GM21576 (cell line): ENCODE data around the gene SLC22A1.
"Not testable (repeated sequence)": the region's sequence is repeated elsewhere in the genome, so short reads cannot be mapped to it uniquely, and the experiment has no call there.

Source experiments
- ATAC-seq: cut with Tn5 transposase; IDR thresholded peaks from one replicate; pipeline ENCODE4 v1.9.1; 2021; ENCODE audit warnings: mild to moderate bottlenecking, moderate library complexity; ENCODE audit not compliant: unreplicated experiment

Gene SLC22A1

GRCh38 chr6:160121981-160122380 lies 366 bp downstream of the SLC22A1 start:
- no peak for ATAC-seq

- no peak for ATAC-seq
Measured at GRCh38 chr6:160122744-160123143, 1.1 kb downstream of the SLC22A1 start.

- ATAC-seq: no peak
Measured at GRCh38 chr6:160124007-160124406, 2.4 kb downstream of the SLC22A1 start.

GRCh38 chr6:160124605-160125004 lies 3.0 kb downstream of the SLC22A1 start:
- ATAC-seq: no peak

GRCh38 chr6:160125105-160125504 lies 3.5 kb downstream of the SLC22A1 start:
- ATAC-seq: not testable (repeated sequence)

GRCh38 chr6:160127270-160128124 lies 5.9 kb downstream of the SLC22A1 start:
- ATAC-seq: no peak

- no peak for ATAC-seq
Measured at GRCh38 chr6:160128125-160128683, 6.6 kb downstream of the SLC22A1 start.

GRCh38 chr6:160128879-160129516 lies 7.4 kb downstream of the SLC22A1 start:
- no peak for ATAC-seq

- no peak for ATAC-seq
Measured at GRCh38 chr6:160129881-160130615, 8.4 kb downstream of the SLC22A1 start.

GRCh38 chr6:160130729-160131484 lies 9.3 kb downstream of the SLC22A1 start:
- no peak for ATAC-seq

GRCh38 chr6:160131636-160132296 lies 10.2 kb downstream of the SLC22A1 start:
- ATAC-seq: no peak

- no peak for ATAC-seq
Measured at GRCh38 chr6:160132297-160132637, 10.7 kb downstream of the SLC22A1 start.

- no peak for ATAC-seq
Measured at GRCh38 chr6:160132776-160133338, 11.2 kb downstream of the SLC22A1 start.

GRCh38 chr6:160133441-160134336 lies 12.1 kb downstream of the SLC22A1 start:
- no peak for ATAC-seq

- not testable (repeated sequence) for ATAC-seq
Measured at GRCh38 chr6:160134337-160134751, 12.7 kb downstream of the SLC22A1 start.

- no peak for ATAC-seq
Measured at GRCh38 chr6:160134779-160135547, 13.3 kb downstream of the SLC22A1 start.

GRCh38 chr6:160135907-160136655 lies 14.5 kb downstream of the SLC22A1 start:
- no peak for ATAC-seq
